Stimulated activated naive CD4-positive, alpha-beta T cell treated with Interleukin-2 at 50 U/mL for 16 hours (primary cell): ENCODE data around the gene UBE2D2.
A peak's percentile ranks its signal among the peaks of the same experiment; 100 is the strongest.
"Not testable (repeated sequence)": the region's sequence is repeated elsewhere in the genome, so short reads cannot be mapped to it uniquely, and the experiment has no call there.

Experiments
- DNase-seq: peaks from one replicate; lab custom pipeline; 2025; lab: John Stamatoyannopoulos, UW

Gene UBE2D2

GRCh38 chr5:139549162-139549894 is 11.8 kb upstream of the UBE2D2 start:
- DNase-seq, result no peak

- not testable (repeated sequence) for DNase-seq
Observed at GRCh38 chr5:139550051-139550872, 10.9 kb upstream of the UBE2D2 start.

DNA sequence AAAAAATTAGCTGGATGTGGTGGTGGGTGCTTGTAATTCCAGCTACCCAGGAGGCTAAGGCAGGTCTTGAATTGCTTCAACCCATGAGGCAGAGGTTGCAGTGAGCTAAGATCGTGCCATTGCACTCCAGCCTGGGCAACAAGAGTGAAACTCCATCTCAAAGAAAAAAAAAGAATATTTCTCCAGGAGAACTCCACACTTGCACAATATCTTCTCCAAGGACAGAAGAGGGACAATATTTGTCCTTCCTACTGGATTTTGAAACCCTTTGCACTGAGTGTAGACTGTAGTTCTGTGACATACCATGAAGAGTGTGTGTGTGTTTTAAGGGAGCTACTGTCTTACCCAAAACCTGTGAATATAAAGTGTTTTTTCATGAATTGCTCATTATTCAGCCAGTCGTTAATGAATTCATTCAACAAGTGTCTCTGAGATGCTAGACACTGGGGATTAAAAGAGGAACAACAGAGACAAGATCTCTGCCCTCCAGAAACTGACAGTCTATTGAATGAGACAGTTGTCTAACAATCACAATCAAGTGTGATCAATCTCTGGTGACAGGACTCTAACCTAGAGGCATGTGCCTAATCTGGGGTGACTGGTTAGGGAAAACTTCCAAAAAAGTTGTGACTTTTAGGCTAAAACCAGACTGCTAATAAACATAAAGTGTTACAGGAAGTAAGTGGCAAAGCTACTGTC is 9.8 kb upstream of the UBE2D2 start:
- DNase-seq, result no peak

- DNase-seq, result no peak
Observed at GRCh38 chr5:139552893-139553575, 8.1 kb upstream of the UBE2D2 start.

GRCh38 chr5:139554264-139554663 is 6.9 kb upstream of the UBE2D2 start:
- DNase-seq, result no peak

GRCh38 chr5:139557811-139558210 is 3.3 kb upstream of the UBE2D2 start:
- no peak for DNase-seq

DNA sequence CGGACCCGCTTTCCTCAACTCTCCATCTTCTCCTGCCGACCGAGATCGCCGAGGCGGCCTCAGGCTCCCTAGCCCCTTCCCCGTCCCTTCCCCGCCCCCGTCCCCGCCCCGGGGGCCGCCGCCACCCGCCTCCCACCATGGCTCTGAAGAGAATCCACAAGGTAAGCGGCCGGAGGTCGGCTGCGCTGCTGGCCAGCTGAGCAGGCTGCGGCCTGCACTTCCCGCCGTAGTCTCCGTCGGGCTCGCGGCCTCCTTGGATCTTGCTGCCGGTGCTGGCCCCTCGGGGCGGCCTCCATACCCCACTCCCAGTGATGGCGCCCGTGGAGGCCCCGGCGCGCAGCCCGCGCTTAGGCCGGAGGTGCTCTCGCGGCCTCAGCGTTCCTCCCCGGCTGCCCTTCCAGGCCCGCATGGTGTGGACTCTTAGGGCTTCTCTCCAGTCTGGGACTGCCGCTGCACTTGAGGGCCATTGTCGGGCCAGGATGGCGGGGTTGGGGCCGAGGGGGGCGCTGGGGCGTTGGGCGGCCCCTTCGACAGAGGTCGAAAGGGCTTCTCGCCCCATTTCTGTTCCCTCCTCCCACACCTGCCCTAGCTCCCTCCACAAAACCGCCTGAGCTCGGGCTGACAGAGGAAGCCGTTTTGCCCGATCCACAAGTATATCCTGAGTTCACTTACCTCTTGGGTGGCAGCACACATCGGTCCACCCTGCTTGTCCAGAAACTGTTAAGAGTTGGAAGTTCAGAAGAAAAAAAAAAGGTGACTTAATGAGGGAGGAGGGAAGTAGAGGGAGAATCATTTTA is 714 bp downstream of the UBE2D2 start:
- DNase-seq, result peak; percentile 68

DNA sequence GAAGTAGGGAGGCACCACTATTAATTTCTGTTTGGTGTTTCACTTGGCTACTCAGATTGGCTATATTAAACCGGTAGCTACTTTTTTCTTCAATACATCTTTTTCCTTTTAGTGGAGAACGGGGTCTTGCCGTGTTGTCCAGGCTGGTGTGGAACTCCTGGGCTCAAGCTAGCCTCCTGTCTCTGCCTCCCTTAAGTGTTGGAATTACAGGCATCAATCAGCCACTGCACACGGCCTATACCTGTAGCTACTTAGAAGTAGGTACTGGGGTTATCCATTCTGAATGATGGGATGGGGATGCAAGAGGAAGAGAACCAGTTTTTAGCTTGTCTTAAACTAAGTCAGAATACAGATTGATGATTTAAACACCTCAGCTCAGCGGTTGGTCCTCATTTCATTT is 1.7 kb downstream of the UBE2D2 start:
- no peak for DNase-seq

DNA sequence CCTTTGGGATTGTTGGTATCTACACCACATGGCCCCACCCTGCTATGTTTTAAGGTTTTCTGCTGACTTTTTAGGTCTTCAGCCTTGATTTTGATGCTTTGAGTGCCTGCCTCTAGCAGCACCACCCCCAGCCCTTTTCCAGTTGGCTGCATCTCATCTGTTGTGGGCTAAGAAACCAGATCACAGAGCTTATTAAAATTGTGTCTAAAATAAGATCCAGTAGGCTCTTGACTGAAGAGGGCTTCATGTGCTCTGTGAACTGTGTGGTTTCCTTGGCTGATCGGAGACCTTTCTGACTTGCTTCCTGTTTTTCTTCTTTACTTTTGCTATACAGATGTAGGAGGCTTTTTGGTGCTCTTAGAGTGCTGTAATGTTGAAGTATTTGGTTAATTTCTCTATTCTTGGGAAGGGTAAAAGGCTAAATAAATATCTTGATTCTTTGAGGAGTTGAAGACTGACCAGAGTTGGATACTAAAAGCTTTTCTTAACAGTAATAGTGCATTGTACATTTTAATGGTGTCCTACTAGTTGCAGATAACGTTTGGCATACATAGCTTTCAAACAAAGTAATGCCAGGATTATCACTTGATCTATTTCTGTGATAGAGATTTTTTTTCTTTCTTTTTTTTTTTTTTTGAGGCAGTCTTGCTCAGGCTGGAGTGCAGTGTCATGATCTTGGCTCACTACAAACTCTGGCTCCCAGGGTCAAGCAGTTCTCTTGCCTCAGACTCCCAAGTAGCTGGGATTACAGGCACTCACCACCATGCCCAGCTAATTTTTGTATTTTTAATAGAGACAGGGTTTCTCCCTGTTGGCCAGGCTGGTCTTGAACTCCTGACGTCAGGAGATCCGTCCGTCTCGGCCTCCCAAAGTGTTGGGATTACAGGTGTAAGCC is 4.5 kb downstream of the UBE2D2 start:
- DNase-seq, result no peak

- DNase-seq, result no peak
Observed at GRCh38 chr5:139566611-139567010, 5.5 kb downstream of the UBE2D2 start.

GRCh38 chr5:139569270-139569955 is 8.3 kb downstream of the UBE2D2 start:
- no peak for DNase-seq

GRCh38 chr5:139571543-139571942 is 10.4 kb downstream of the UBE2D2 start:
- no peak for DNase-seq

DNA sequence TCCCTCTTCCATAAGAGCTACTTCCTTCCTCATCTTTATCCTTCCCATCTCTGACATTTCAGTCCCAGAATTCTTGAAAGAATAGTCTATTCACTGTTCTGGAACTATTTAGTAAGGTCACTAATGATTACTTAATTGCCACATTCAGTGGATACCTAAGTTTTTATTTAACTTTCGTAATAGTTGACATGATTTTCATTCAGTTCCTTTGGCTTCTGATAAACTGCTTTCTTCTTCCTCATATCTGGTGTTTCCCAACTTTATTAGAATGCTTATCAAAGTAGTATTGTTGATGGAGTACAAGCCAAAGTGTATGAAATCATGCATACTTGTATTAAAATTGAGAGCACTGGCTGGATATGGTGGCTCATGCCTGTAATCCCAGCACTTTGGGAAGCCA is 10.8 kb downstream of the UBE2D2 start:
- no peak for DNase-seq

DNA sequence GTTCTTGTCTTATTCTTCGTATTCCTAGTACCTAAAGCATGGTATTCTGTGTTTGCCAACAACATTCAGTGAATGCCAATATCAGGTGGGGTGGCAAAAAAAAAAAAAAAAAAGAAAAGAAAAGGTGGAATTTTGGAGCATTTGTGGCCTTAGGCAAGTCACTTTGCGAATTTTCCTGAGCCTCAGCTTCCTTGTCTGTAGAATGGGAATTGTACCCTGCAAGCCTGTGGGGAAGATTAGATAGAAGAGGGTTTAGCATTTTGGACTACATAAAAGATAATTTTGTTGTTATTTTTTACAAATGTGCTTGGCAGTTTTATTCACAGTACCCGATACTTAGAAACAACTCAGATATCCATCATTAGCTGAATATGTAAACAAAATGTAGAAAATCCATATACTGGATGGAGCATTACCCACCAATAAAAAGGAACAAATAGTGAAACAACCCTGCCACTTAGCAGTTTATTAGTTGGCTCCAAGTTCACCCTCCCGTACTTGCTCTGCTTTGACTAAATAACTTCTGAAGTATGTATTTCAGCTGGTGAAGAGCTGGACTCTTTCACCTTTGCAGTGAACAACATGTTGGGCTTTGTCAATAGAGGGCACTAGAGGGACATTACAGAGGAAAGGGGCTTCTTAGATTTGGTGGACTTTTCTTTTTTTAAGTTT is 13.6 kb downstream of the UBE2D2 start:
- DNase-seq, result no peak

DNA sequence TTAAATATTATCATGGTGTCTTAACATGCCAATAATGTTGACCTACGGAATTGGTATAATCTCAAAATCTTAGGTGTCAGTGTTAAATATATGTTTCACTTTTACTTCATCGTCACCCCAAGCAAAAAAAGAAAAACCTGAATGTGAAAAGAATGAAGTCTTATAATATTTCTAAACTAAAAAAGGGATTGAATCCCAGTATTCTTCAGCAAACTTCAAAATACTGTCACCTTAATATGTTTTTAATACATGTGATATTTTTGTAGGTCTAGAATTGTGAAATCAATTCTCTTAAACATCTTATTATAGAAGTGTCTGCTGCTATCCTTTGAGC is 14.1 kb downstream of the UBE2D2 start:
- DNase-seq, result no peak

- no peak for DNase-seq
Observed at GRCh38 chr5:139575751-139576150, 14.6 kb downstream of the UBE2D2 start.

GRCh38 chr5:139577689-139578290 is 16.7 kb downstream of the UBE2D2 start:
- DNase-seq, result no peak

DNA sequence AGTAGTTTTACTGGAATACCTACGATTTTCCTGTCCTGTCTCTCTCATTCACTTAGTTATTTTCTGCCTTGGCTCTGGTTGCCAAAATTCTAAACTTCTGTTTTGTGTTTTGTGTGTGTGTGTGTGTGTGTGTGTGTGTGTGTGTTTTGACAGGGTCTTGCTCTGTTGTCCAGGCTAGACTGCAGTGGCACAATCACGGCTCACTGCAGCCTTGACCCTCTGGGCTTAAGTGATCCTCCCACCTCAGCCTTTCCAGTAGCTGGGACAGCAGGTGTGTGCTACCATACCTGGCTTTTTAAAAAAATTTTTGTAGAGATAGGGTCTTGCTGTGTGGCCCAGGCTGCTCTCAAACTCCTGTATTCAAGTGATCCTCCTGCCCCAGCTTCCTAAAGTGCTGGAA is 17.2 kb downstream of the UBE2D2 start:
- no peak for DNase-seq

DNA sequence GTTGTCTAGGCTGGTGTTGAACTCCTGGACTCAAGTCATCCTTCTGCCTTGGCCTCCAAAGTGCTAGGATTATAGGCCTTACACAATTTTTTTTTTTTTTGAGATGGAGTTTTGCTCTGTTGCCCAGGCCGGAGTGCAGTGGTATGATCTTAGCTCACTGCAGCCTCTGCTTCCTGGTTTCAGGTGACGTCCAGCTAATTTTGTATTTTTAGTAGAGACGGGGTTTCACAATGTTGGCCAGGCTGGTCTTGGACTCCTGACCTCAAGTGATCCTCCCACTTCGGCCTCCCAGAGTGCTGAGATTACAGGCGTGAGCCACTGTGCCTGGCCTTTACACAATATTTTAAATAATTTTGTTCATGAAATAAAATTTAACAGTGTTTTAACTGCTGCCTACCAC is 21.0 kb downstream of the UBE2D2 start:
- not testable (repeated sequence) for DNase-seq
